GM12878 (cell line): Measurements from ENCODE around the gene CLEC4M. TPM values are rescaled to one million over a fixed set of nuclear protein-coding genes. Genes with fewer than 3 reads are reported as not detected.

Experiments used
- ATAC-seq: fragments of 200-7000 bp; cut with Tn5 transposase; 3 replicates; pipeline ENCODE4 v1.9.1; 2020; ENCODE audit warnings: mild to moderate bottlenecking, moderate library complexity
- BruUV-seq: library from RNA; stranded (reverse); fragments of 400-500 nt; replicated peaks from 2 replicates; lab custom pipeline; 2021; lab: Mats Ljungman, UMichigan
- CTCF ChIA-PET: fragments of 300-600 bp; sonication (Branson Sonifier 250); formaldehyde crosslinking; extraction: SDS; loops from one replicate; lab custom pipeline; 2021; ENCODE audit warnings: inconsistent platforms; lab: Yijun Ruan, JAX
- POLR2A ChIA-PET: fragments of 350-600 bp; formaldehyde crosslinking; extraction: SDS; loops from one replicate; lab custom pipeline; 2021; ENCODE audit warnings: inconsistent platforms; lab: Charles Lee
- RAD21 ChIA-PET: fragments of 300-600 bp; sonication (Branson Sonifier 250); formaldehyde crosslinking; loops from one replicate; lab custom pipeline; 2023; ENCODE audit warnings: antibody characterized with exemption; ENCODE audit not compliant: unreplicated experiment; lab: Charles Lee
- SMC1A ChIA-PET: fragments of 300-600 bp; sonication (Branson Sonifier 250); formaldehyde crosslinking; loops from one replicate; lab custom pipeline; 2023; ENCODE audit not compliant: unreplicated experiment, uncharacterized antibody; lab: Charles Lee
- DNase-seq: peaks from one replicate; pipeline ENCODE4 v3.0.0-alpha.2; 2011; ENCODE audit warnings: low read depth, low spot score
- FAIRE-seq: peaks from 3 replicates; lab custom pipeline; 2011; peaks lifted over from hg19 to GRCh38; lab: Jason Lieb, UNC
- H2AFZ ChIP-seq: 2 replicates; pipeline ENCODE4 v1.6.0; 2011; ENCODE audit warnings: low read depth, low read length, control low read depth; ENCODE audit not compliant: control insufficient read depth
- H3K27ac ChIP-seq: 2 replicates; pipeline ENCODE4 v1.5.1; 2011; ENCODE audit warnings: control low read depth; ENCODE audit not compliant: control insufficient read depth, insufficient read depth
- H3K27me3 ChIP-seq, 2 experiments: replicated peaks in 1 of 2; 2 replicates each; pipeline versions ENCODE4 v1.6.0 to v1.6.1; 2011; ENCODE audit warnings: low read length in 1 of 2; ENCODE audit not compliant: control insufficient read depth in 2 of 2, insufficient read depth in 2 of 2
- H3K36me3 ChIP-seq, 2 experiments: 2 replicates each; pipeline ENCODE4 v1.5.1; 2011; ENCODE audit warnings: low read length in 1 of 2; ENCODE audit not compliant: control insufficient read depth in 2 of 2, insufficient read depth in 2 of 2
- H3K4me1 ChIP-seq: 2 replicates; pipeline ENCODE4 v1.6.1; 2011; ENCODE audit warnings: mild to moderate bottlenecking, low read length, moderate library complexity, mixed read lengths; ENCODE audit not compliant: control insufficient read depth, insufficient read depth
- H3K4me2 ChIP-seq: 2 replicates; pipeline ENCODE4 v1.6.0; 2011; ENCODE audit warnings: control low read depth; ENCODE audit not compliant: control insufficient read depth, insufficient read depth
- H3K4me3 ChIP-seq: fragments of 200-600 bp; sonication (generic); 2 replicates; pipeline ENCODE4 v1.5.1; 2016
- H3K79me2 ChIP-seq: 2 replicates; pipeline ENCODE4 v1.6.0; 2011; ENCODE audit warnings: low read length; ENCODE audit not compliant: control insufficient read depth, insufficient read depth
- H3K9ac ChIP-seq: 2 replicates; pipeline ENCODE4 v1.8.0; 2011; ENCODE audit warnings: low read length, control low read depth, mixed read lengths; ENCODE audit not compliant: control insufficient read depth, insufficient read depth
- H3K9me3 ChIP-seq: replicated peaks from 3 replicates; pipeline ENCODE4 v1.5.1; 2011; ENCODE audit warnings: mild to moderate bottlenecking, low read length; ENCODE audit not compliant: control insufficient read depth, insufficient read depth
- H4K20me1 ChIP-seq: 2 replicates; pipeline ENCODE4 v1.6.0; 2011; ENCODE audit not compliant: control insufficient read depth, insufficient read depth
- ASH2L ChIP-seq: fragments of 300-600, 200-600 bp; sonication (generic); IDR thresholded peaks from 2 replicates; pipeline ENCODE4 v1.6.1; 2017; ENCODE audit warnings: low read depth, mild to moderate bottlenecking, borderline replicate concordance
- ATF7 ChIP-seq: fragments of 450-650 bp; IDR thresholded peaks from 2 replicates; pipeline ENCODE4 v1.6.1; 2016; ENCODE audit warnings: low read depth, mild to moderate bottlenecking
- BHLHE40 ChIP-seq, 2 experiments: fragments of 450-650 bp in 1 of 2; IDR thresholded peaks; 2 replicates each; pipeline ENCODE4 v1.6.1; 2011 to 2017; ENCODE audit warnings: low read depth in 2 of 2, borderline replicate concordance in 1 of 2, improper control_type of control experiment in 1 of 2, low read length in 1 of 2, mild to moderate bottlenecking in 1 of 2
- CBX5 ChIP-seq: sonication (generic); IDR thresholded peaks from 2 replicates; pipeline ENCODE4 v1.6.1; 2016; ENCODE audit warnings: low read depth, moderate library complexity, mild to moderate bottlenecking, inconsistent platforms
- CREM ChIP-seq: IDR thresholded peaks from 2 replicates; pipeline ENCODE4 v1.6.1; 2014; ENCODE audit warnings: antibody characterized with exemption, low read depth
- ELK1 ChIP-seq: IDR thresholded peaks from 2 replicates; pipeline ENCODE4 v1.6.1; 2012; ENCODE audit warnings: low read depth, low read length, improper control_type of control experiment
- IRF4 ChIP-seq: IDR thresholded peaks from 2 replicates; pipeline ENCODE4 v1.6.1; 2011; ENCODE audit warnings: low read depth, low read length
- LARP7 ChIP-seq: fragments of 450-650 bp; IDR thresholded peaks from 2 replicates; pipeline ENCODE4 v1.6.1; 2017; ENCODE audit warnings: mild to moderate bottlenecking
- MEF2B ChIP-seq: fragments of 450-650 bp; IDR thresholded peaks from 2 replicates; pipeline ENCODE4 v1.6.1; 2018; ENCODE audit warnings: mild to moderate bottlenecking, moderate library complexity; ENCODE audit not compliant: partially characterized antibody, poor library complexity, severe bottlenecking
- NFIC ChIP-seq: IDR thresholded peaks from 2 replicates; pipeline ENCODE4 v1.6.1; 2012; ENCODE audit warnings: low read depth, mild to moderate bottlenecking, inconsistent platforms, low read length, moderate library complexity
- POLR2AphosphoS2 ChIP-seq: IDR thresholded peaks from 2 replicates; pipeline ENCODE4 v1.6.1; 2011; ENCODE audit warnings: low read depth, mild to moderate bottlenecking, low read length, improper control_type of control experiment, moderate library complexity
- SIX5 ChIP-seq: IDR thresholded peaks from 2 replicates; pipeline ENCODE4 v1.6.1; 2011; ENCODE audit warnings: mild to moderate bottlenecking, low read depth, low read length, moderate library complexity; ENCODE audit not compliant: severe bottlenecking
- ZNF207 ChIP-seq: fragments of 450-650 bp; IDR thresholded peaks from 2 replicates; pipeline ENCODE4 v1.6.1; 2014; ENCODE audit warnings: antibody characterized with exemption, mild to moderate bottlenecking, borderline replicate concordance
- ZNF592 ChIP-seq: fragments of 450-650 bp; IDR thresholded peaks from 2 replicates; pipeline ENCODE4 v1.6.1; 2017; ENCODE audit warnings: mild to moderate bottlenecking, moderate library complexity
- WGBS: methylation state at CpG from one replicate; pipeline ENCODE4 v1.1.6; 2016; ENCODE audit warnings: low lambda C conversion rate; ENCODE audit not compliant: insufficient replicate concordance, insufficient coverage; ENCODE audit errors: missing lambda C conversion rate; 5-methylcytosine and 5-hydroxymethylcytosine counted together
- in situ Hi-C: fragments of 300-500 bp; cut with MboI; formaldehyde crosslinking; loops from 9 replicates; pipeline ENCODE4 v1.14.3; 2018; ENCODE audit warnings: mixed read lengths
- intact Hi-C: fragments of 100-400 bp; cut with micrococcal nuclease; formaldehyde crosslinking; loops from one replicate; pipeline ENCODE4 v1.14.2; 2022; ENCODE audit not compliant: unreplicated experiment
- polyA plus RNA-seq, 11 experiments: library from polyadenylated mRNA; depleted of rRNA in 4 of 11; unstranded in 6 of 11; stranded (reverse) in 5 of 11; fragments of >200 nt; fragmentation: Nextera tagmentation in 4 of 11; fragmentation: Illumina TruSeq in 1 of 11; extraction: Ambion mirVana in 4 of 11; extraction: Trizol in 1 of 11; gene quantifications; 1 replicate in 1 of 11; 2 replicates in 10 of 11; pipeline versions ENCODE4 v1.2.1 to v1.2.3, GENCODE V29; 2011 to 2016; ENCODE audit warnings: inconsistent platforms in 2 of 11, missing spikeins in 2 of 11, low read depth in 1 of 11
- total RNA-seq, 4 experiments: library from RNA; depleted of rRNA in 3 of 4; stranded (reverse); fragments of >200 nt in 3 of 4; fragmentation: Illumina TruSeq in 1 of 4; extraction: Trizol in 1 of 4; gene quantifications; 2 replicates each; pipeline versions ENCODE4 v1.2.1 to v1.2.3, GENCODE V29; 2013 to 2021

Gene CLEC4M
- total and polyA plus RNA-seq, 10 of the 15 experiments (the other 5 are each of a cell fraction or from before 2014, with no cell fraction given) = 0.11 to 0.42 (median 0.25) TPM; not detected in 1

- no peaks in the 10 kb centered on the region for H4K20me1 ChIP-seq
- ChIA-PET POLR2A (interaction anchor here (1.0 kb wide), 1 partner anchor 41 kb away, joined by 4 read pairs; no protein-coding TSS in a partner anchor), SMC1A (interaction anchor here (1.2 kb wide), 1 partner anchor 132 kb away, joined by 3 read pairs; no protein-coding TSS in a partner anchor), RAD21 (no interaction called here), CTCF (interaction anchor here (0.7 to 1.4 kb wide), 2 partner anchors 59 to 211 kb away, joined by 3 to 5 read pairs; no protein-coding TSS in a partner anchor)
- H3K27me3 ChIP-seq = peaks cover 0 to 2% of the 10 kb centered on the region in 2 experiments; a peak in 2 of 4 replicates
- no peak overlapping the region for H3K9ac ChIP-seq
- H3K27ac ChIP-seq = no peak overlapping the region
- intact Hi-C loops (no loop called here), in situ Hi-C loops (no loop called here)
- no peaks in the 10 kb centered on the region for H3K4me1 ChIP-seq
- BruUV-seq = no TSS peak
- WGBS = 78% methylated on average over 26 of the region's 26 CpGs
- ATAC-seq (no peak), FAIRE-seq (no peak), DNase-seq (no peak)
- H3K4me3 ChIP-seq = no peak overlapping the region
- H3K9me3 ChIP-seq = no peaks in the 10 kb centered on the region; the same call in 1 of the 3 replicates
- H2AFZ ChIP-seq = no peak overlapping the region
- no peaks in the 10 kb centered on the region for H3K79me2 ChIP-seq
- H3K36me3 ChIP-seq = no peaks in the 10 kb centered on the region
- H3K4me2 ChIP-seq = no peak overlapping the region
- TF ChIP-seq LARP7 = no peak
- no peak for TF ChIP-seq SIX5
- no peak for TF ChIP-seq ATF7
- TF ChIP-seq POLR2AphosphoS2 = no peak
- no peak for TF ChIP-seq NFIC
- TF ChIP-seq CREM = no peak
- TF ChIP-seq ASH2L = no peak
- no peak for TF ChIP-seq BHLHE40 (IDR thresholded peaks at IDR 0.05; ENCODE audit: borderline replicate concordance in 1 of 2, low read depth in 2 of 2, low read length in 1 of 2)
- no peak for TF ChIP-seq CBX5
- no peak for TF ChIP-seq ELK1
- TF ChIP-seq MEF2B = no peak
- TF ChIP-seq IRF4 = no peak
- TF ChIP-seq ZNF207 = no peak
- TF ChIP-seq ZNF592 = no peak
Measured at GRCh38 chr19:7779631-7780486, 16.8 kb downstream of the CLEC4M start.
